GM21529 (cell line): Measurements from ENCODE around the gene WNT9B.
"Not testable (repeated sequence)": the region's sequence is repeated elsewhere in the genome, so short reads cannot be mapped to it uniquely, and the experiment has no call there.

Experiments
- ATAC-seq: cut with Tn5 transposase; IDR thresholded peaks from one replicate; pipeline ENCODE4 v1.9.1; 2021; ENCODE audit not compliant: unreplicated experiment

WNT9B gene

DNA sequence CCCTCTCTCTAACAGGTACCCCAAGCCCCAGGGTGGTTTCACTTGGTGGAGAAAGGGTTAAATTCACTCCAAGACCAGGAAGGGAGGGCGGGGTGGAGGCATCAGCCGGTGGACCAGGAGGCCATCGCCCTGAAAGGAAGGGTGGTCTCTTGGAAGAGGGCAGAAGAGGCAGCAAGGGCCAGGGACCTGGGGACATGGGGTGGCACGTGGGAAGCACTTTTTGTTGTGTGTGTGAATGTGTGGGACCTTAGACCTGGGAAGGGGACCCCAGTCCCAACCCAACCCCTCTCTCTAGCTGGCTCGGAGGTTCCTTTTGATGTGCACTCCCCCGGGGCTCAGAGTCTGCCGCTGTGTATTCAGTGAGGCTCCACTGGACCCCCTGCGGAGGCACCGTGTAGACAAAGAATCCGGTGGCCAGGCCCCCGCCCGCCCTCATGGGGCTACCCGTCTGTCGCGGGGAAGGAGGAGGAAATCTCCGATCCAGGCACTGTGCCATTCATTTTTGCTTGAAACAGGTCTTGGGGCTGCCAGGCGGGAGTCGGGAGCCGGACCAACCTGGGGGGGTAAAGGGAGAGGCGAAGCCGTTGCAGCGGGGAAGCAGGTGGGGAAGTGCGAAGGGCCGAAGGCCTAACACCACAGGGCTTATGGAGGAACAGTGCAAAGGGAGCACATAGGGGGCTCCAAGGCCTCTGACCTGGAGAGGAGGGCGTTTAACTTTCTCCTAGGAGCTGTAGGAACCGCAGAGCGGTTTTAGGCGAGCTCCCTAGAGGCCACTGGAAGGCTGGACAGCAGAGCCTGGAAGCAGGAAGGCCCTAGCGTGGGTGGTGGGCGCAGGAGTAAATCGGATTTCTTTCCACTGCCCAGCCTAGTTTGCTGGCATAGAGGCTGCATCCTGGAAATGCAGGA lies 29.6 kb upstream of the WNT9B start:
- no peak for ATAC-seq

DNA sequence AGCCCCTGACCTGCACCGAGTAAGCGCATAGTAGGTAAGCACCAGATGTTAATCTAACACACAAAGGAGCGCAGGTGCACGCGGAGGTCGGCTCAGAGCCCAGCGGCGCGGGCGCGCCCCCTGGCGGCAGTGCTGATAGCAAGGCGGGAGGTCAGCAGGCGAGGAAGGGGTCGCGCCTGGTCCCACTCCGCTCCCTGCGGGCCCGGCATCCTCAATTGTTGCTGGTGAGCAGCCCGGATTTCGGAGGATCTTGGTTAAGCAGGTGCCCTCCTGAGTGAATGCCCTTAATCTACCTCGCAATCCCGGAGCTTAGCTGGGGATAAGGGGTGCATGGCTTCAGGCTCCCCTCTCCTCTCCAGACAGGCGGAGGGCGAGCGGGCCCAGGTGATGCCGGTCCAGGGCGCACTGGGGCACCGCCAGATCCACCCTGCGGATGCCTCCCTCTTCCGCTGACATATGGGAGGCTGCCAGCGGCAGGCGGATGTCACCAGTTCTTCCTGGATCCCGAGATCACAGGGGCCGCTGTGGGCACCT lies 28.9 kb upstream of the WNT9B start:
- ATAC-seq = no peak

DNA sequence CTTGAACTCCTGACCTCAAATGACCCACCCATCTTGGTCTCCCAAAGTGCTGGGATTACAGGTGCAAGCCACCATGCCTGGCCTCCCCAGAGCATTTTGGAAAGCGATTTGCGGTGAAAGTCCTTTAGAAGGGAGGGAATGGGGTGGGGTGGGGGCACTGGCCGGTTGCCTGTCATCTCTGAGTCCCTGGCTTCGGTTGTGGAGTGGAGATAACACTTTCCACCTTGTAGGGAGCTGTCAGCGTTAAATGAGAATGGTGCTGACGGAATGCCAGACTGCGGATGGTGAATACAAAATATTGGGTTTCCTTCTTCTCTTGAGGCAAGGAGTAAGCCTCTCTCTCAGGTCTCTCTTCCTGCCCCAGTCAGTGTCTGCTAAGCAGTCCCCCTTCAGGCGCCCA lies 27.7 kb upstream of the WNT9B start:
- no peak for ATAC-seq

DNA sequence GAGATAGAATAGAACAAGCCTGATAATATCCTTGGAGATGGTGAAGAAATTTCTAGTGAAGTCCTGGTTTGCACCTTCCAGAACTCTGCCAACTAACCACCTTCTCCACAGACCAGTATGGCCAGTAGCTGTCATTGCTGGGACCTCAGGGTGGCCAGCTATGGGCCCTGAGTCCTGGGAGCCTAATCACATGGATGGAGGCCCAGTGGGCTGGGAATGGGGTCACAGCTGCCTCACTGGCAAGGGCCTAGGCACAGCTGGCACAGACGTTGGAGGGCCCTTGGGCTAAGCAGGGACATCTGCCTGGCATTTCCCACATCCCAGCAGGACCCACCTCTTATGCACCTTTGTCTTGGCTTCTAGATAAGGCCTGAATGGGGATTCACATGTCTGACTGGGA lies 25.3 kb upstream of the WNT9B start:
- no peak for ATAC-seq

DNA sequence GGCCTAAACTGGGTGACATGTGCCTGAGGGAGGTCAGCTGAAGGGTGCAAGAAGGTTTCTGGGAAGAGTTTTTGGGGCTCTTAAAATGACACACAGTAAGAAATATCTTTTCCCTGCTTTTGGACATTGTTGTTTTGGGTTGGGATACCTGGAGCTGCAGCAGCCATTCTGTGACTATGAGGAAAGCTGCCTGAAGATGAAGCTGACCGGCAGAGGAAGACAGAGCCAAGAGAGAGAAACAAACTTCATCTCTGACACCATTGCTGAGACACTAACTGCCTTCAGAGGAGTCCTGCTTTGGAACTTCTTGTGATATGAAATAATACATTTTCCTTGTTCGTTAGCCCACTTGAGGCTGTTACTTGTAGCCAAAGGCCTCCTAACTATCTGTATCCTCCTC lies 24.1 kb upstream of the WNT9B start:
- no peak for ATAC-seq

DNA sequence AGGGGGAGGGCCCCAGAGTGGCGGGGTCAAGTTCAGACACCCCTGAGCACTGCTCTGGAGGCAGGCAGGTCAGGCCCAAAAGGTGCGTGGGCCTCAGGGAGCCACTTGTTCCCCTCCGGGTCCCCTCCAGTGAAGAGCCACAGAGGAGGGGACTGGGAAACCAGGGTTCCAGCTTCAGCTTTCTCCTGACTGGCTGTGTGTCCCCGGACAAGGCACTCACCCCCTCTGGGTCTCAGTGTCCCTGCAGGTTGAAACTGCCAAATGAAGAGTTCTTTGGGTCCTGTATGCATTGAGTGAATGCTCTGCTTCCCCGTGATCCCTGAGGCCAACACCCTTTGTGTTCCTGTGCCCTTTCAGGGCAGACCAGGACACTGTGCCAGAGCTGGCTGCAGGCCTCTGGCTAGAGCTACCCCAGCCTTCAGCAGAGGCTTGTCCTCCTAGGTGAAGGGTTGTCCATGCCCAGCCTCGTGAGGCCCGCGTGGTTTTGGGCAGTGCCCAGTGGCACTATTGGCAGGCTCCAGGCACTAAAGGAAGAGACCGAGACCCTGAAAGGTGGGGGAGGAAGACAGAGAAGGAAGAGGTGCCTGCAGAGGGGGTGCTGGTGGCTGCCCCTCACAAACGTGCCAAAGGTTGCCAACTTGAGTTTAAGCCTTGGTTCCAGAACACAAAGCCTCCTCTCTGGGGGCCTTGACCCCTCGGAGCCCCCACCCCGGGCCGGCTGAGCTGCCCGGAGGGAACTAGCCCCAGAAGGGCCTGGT lies 19.6 kb upstream of the WNT9B start:
- no peak for ATAC-seq

DNA sequence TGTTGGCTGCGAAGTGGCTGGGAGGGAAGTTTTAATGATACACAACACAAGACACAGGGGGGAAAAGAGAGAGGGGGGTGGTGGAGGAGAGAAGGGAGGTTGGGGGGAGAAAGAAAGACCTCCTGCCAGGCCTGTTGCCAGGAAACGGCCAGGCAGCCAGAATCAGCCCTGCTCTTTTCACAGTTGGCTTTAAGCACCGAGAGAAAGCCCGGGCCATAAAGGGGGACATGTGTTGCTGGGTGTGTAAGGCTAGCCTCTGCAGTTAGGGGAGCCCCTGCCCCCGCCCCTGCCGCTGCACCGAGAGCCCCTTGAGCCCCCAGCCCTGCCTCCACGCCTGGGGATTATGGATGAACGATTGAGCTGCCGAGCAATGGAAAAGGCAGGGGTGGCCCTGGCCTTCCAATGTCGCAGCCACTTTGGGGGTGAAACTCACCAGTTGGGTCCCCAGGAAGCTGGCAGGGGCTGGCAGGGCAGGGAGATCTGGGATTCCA lies 19.0 kb upstream of the WNT9B start:
- no peak for ATAC-seq

DNA sequence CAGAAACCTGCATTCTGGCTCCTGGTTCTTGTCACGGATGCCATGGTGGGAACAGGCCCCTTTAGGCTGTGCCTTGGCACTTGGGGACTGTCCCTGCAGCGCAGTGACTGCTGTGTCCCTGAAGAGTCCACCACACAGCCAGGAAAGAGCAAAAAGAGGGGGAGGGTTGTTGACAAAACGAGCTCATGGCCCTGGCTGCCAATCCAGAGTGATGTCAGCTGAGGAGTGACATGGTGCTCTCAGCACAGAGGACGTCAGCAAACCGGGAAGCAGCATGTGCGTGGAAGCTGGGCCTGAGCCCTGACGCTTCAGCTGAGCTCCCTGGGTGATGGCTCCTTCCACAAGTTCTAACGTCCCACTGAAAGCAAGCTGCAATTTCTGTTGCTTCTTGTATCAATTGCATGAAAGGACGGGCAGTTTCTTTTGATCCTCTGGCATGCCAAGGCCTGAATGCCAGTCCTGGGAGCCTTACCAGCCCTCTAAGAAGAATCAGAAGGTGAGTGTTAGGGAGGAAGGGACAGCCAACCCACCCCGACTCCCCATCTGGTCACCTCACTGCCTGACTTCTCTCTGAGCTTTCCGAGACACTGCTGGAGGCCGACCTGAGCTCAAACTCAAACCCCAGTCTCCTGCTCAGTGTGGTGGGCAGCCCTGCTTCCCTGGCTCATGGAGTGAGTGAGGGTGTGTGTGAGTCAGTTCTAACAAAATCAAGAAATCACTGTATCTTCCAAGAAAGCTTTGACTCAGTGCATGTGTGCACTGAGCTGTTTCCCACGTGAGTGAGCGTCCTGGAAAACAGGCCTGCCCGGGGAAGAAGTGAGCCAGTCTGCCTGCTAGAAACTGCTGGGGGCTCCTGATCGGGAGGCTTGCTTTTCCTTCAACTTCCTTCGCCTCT lies 18.2 kb upstream of the WNT9B start:
- no peak for ATAC-seq

DNA sequence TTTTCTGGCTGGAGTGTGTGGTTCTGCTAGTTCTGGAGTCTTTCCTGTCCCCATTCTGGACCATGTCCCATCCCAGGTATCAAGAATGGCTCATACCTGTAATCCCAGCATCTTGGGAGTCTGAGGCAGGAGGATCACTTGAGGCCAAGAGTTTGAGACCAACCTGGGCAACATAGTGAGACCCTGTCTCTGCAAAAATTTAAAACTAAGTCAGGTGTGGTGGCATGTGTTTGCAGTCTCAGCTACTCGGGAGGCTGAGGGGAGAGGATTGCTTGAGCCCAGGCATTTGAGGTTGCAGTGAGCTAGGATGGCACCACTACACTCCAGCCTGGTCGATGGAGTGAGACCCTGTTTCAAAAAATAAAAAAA lies 17.6 kb upstream of the WNT9B start:
- no peak for ATAC-seq

DNA sequence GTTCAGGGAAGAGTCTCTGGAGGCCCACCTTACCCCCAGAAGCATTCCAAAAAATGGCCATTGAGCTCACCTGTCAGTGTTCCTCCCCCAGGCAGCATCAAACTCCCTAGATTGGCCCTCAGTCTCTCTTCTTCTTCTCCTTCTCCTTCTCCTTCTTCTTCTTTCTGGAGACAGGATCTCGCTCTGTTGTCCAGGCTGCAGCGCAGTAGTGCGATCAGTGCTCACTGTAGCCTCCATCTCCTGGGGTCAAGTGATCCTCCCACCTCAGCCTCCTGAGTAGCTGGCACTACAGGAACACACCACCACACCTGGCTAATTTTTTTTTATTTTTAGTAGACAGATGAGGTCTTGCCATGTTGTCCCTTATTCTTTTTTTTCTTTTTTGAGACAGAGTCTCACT lies 16.5 kb upstream of the WNT9B start:
- ATAC-seq = no peak

DNA sequence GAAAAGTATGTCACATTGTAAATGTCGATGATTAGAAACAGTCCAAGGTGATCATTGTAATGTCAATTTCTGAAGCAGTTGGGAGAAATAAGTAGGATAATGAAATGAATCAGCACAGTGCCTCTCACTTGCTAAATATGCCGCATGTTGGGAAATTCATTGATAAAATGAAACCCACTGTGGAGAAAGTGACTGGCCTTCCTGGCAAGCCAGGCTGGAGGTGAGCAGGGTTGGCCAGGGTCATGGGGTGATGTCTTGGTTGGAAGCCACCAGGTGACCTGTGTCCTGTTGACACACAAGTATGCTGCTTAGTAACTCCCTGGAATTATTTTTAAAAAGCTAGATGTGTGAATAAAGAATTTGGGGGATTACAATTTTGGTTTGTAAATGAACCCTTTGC lies 14.9 kb upstream of the WNT9B start:
- no peak for ATAC-seq

DNA sequence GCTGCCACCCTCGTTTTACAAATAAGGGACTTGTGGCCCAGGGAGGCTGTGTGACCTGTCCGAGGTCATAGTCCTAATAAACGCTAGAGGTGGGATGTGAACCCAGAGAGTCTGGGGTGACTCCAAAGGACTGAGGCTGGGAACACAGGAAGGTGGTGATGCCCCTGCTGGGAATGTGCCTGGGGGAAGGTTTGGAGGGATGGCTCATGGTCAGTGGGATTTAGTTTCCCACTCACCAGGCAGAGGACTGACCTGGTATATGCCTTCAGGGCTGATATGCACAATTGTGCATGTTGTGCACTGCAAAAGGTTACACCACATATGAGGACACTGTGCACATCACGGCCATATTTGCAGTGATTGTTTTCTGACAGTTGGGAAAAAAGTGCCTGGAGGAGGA lies 13.9 kb upstream of the WNT9B start:
- no peak for ATAC-seq

DNA sequence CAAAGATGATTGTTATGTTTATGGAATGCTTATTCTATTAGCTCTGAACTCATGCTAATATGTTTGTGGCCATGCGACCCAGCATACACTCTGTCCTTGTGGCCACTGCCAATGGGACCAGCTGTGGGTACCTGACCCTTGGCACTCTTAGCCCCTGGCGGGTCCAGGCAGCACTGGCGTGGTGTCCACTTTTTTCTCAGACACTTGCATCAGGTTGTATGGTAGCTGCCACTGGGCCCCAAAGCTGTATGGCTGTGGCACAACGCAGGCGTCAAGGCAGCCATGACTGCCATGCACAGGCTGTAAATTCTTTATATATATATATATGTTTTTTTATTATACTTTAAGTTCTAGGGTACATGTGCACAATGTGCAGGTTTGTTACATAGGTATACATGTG lies 12.2 kb upstream of the WNT9B start:
- no peak for ATAC-seq

DNA sequence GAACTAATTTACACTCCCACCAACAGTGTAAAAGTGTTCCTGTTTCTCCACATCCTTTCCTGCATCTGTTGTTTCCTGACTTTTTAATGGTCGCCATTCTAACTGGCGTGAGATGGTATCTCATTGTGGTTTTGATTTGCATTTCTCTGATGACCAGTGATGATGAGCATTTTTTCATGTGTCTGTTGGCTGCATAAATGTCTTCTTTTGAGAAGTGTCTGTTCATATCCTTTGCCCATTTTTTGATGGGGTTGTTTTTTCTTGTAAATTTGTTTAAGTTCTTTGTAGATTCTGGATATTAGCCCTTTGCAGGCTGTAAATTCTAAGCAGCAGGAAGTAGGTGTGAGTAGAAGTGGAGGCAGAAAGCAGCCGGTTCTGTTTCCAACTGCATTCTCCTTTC lies 10.8 kb upstream of the WNT9B start:
- not testable (repeated sequence) for ATAC-seq

DNA sequence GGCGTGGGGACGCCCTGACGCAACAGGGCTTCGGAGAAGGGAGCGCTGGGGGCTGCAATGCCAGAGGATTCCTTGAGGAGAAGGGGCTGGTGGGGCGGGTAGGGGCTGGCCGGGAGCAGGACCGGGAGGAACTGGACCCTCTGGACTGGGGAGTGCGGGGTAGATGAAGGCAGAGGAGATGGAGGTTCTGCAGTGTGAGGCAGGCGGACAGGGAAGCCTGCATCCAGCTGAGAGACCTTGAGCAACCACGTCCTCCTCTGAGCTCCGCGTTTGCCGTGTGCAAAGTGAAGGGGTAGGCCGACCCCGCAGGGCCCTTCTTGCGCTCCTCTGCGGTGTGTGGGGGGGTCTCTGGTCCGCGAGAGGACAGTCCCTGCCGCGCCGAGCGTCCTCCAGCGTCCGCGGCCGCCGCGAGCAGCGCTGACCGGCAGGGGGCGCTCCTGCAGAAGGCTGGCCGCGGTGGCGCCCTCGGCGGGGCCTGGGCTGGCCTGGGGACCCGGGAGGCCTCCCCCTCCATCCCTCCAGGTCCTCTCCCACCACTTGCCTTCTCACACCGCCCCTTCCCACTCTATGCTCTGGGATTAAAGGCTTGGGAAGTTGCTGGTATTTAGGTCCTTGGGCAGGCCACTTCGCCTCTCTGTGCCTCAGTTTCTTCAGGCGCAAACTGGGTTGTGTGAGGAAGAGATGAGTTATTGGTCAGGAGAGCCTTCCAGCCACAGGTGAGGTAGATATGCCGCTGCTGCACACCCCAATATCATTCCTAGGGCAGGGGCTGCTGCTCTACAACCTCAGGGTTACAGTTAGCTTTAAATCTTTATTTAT lies 9.6 kb upstream of the WNT9B start:
- no peak for ATAC-seq

DNA sequence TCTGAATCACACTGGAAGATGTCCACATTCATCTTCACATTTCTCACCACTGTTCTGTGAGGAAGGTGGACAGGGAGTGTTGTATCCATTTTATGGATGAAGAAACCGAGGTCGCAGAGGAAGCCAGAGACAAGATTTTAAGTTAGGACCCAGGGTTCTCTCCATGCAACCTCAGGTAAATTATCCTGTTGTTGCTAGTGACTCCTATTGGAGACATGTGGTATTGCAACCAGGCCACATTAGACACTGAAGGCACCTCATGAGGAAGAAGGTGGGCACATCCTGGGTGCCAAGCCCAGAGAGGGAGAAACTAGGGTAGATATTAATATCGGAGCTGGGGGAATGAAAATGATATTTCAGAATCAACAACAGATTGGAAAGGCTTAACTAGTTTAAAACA lies 8.5 kb upstream of the WNT9B start:
- ATAC-seq = no peak

DNA sequence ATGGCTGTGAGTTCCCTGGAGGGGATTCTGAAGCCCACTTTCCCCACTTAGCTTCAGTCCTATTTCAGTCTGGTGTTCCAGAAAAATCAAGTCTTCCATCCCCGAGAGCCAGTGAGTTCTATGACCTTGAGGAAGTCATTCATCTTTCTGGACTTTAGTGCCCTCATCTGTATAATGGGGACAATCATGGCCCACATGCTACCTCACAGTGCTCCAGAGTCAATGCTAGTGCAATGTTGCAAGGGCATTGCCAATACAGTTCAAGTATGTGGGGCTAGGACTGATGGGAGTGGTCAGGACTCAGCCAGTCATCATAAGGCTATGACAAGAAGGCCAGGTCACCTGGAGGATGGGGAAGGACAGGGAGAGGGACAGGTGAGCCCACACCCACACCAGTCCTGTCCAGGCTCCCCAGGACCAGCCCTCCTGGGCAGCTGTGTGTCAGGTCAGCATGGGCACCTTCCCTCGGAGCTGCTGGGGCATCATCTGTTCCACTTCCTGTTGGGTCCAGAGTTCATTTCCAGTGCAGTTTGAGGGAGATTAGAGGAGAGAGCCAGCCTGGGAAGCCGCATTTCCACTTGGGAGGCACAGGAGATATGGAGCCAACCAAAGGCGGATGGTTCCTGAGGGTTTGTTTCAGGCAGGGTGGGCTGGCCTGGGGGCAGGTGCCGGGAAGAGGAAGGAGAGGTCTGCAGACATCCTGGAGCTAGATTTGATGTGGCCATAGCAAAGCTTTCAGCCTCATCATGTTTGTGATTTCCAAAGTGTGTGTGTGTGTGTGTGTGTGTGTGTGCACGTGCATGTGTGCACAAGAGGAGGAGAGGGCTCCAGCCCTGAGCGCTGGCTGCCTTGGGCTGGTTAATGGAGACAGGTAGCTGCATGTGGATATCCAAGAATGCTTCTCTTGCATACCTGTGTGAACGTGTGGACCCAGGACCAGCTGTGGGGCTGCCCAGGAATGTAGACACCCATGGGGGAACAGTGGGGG lies 3.9 kb upstream of the WNT9B start:
- ATAC-seq = no peak

DNA sequence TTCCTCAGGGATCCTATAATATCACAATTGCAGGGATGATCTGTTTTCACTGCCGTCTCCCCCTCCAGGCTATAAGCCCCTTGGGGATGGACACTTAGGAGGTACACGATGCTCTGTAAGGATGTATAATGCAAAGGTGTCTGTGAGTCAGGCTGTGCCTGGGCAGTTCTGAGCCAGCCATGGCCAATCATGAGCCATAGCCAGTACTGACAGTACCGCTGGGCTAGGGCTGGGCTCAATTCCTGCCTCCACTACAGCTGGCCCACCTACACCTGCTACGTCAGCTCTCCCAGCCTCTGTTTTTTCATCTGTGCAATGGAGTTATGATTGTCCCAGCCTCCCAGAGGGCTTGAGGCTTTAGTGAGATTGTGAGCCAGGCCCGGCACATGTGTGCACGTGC lies 2.8 kb upstream of the WNT9B start:
- no peak for ATAC-seq

DNA sequence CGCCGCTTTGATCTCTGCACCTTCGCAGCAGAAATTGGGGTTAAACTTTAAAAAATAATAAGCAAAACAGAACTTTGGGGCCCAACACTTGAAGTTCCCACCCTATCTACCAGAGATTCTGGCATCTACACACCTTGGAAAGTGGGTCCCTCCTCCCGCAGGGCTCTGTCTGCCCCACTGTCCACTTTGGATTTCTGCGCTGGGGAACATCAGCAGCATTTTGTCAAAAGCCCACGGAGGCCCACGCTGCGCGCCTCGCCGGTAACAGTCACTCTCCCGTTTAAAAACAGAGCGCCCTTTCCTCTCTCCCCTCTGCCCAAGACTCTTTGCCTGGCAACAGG lies 725 bp upstream of the WNT9B start:
- no peak for ATAC-seq
